ENCODE data around the gene ELAVL1. TPM values are rescaled to one million over a fixed set of nuclear protein-coding genes. Genes with fewer than 3 reads are reported as not detected.

ELAVL1 gene
- total RNA-seq, 2 experiments from 2014 or later: 65.4 to 168 TPM

- Histone ChIP-seq H3K4me3 (ENCODE audit: low read depth, low read length, poor library complexity, severe bottlenecking) (no peak overlapping the region), H3K4me2 (ENCODE audit: low read length) (no peak overlapping the region), H3K36me3 (ENCODE audit: insufficient read depth, low read length) (peaks cover 50% of the 10 kb centered on the region), H3K27ac (ENCODE audit: low read depth, low read length, poor library complexity, severe bottlenecking) (no peak overlapping the region), H2AFZ (ENCODE audit: low read length) (no peak overlapping the region), H3K9me3 (ENCODE audit: low read length) (no peaks in the 10 kb centered on the region), H3K9me2 (ENCODE audit: insufficient read depth, low read length) (no peaks in the 10 kb centered on the region), H4K20me1 (ENCODE audit: insufficient read depth, low read length) (peaks cover 36% of the 10 kb centered on the region), H3K4me1 (ENCODE audit: insufficient read depth, low read length, poor library complexity, severe bottlenecking) (peaks cover 30% of the 10 kb centered on the region), H3K79me2 (ENCODE audit: insufficient read depth, low read depth, low read length) (peaks cover 96% of the 10 kb centered on the region)
- BruUV-seq (replicated peaks): no TSS peak
- TF ChIP-seq CTCF (conservative IDR thresholded peaks at IDR 0.05; ENCODE audit: low read length) (no peak), EZH2phosphoT487 (IDR thresholded peaks at IDR 0.05; ENCODE audit: borderline replicate concordance, low read depth, low read length) (no peak)
- no peak for DNase-seq (ENCODE audit: low spot score)
- ChIA-PET POLR2A (no interaction called here), CTCF (ENCODE audit: unreplicated experiment) (no interaction called here)
- intact Hi-C loops (cut with micrococcal nuclease; ENCODE audit: unreplicated experiment): no loop called here
Observed at GRCh38 chr19:8000298-8001038, 5.0 kb downstream of the ELAVL1 start.

GRCh38 chr19:7999376-7999775, 6.1 kb downstream of the ELAVL1 start:
- Histone ChIP-seq H3K9me2 (ENCODE audit: insufficient read depth, low read length) (no peaks in the 10 kb centered on the region), H3K36me3 (ENCODE audit: insufficient read depth, low read length) (peaks cover 50% of the 10 kb centered on the region), H3K27ac (ENCODE audit: low read depth, low read length, poor library complexity, severe bottlenecking) (no peak overlapping the region), H3K4me2 (ENCODE audit: low read length) (no peak overlapping the region), H3K79me2 (ENCODE audit: insufficient read depth, low read depth, low read length) (peaks cover 100% of the 10 kb centered on the region), H3K4me3 (ENCODE audit: low read depth, low read length, poor library complexity, severe bottlenecking) (no peak overlapping the region), H3K4me1 (ENCODE audit: insufficient read depth, low read length, poor library complexity, severe bottlenecking) (peaks cover 40% of the 10 kb centered on the region), H3K9me3 (ENCODE audit: low read length) (no peaks in the 10 kb centered on the region), H2AFZ (ENCODE audit: low read length) (no peak overlapping the region), H4K20me1 (ENCODE audit: insufficient read depth, low read length) (peaks cover 44% of the 10 kb centered on the region)
- CTCF ChIA-PET (ENCODE audit: unreplicated experiment): no interaction called here
- no TSS peak for BruUV-seq (replicated peaks)
- TF ChIP-seq EZH2phosphoT487 (IDR thresholded peaks at IDR 0.05; ENCODE audit: borderline replicate concordance, low read depth, low read length) (no peak), CTCF (conservative IDR thresholded peaks at IDR 0.05; ENCODE audit: low read length) (no peak)
- intact Hi-C loops (cut with micrococcal nuclease; ENCODE audit: unreplicated experiment): no loop called here
- no peak for DNase-seq (ENCODE audit: low spot score)
- POLR2A ChIA-PET: no interaction called here

- peaks cover 49% of the 10 kb centered on the region for H4K20me1 ChIP-seq (ENCODE audit: insufficient read depth, low read length)
- H2AFZ ChIP-seq (ENCODE audit: low read length): no peak overlapping the region
- H3K79me2 ChIP-seq (ENCODE audit: insufficient read depth, low read depth, low read length): peaks cover 100% of the 10 kb centered on the region
- BruUV-seq (replicated peaks): no TSS peak
- H3K27ac ChIP-seq (ENCODE audit: low read depth, low read length, poor library complexity, severe bottlenecking): no peak overlapping the region
- ChIA-PET POLR2A (no interaction called here), CTCF (ENCODE audit: unreplicated experiment) (no interaction called here)
- H3K9me2 ChIP-seq (ENCODE audit: insufficient read depth, low read length): no peaks in the 10 kb centered on the region
- H3K4me3 ChIP-seq (ENCODE audit: low read depth, low read length, poor library complexity, severe bottlenecking): no peak overlapping the region
- TF ChIP-seq CTCF (conservative IDR thresholded peaks at IDR 0.05; ENCODE audit: low read length): no peak
- TF ChIP-seq EZH2phosphoT487 (IDR thresholded peaks at IDR 0.05; ENCODE audit: borderline replicate concordance, low read depth, low read length): no peak
- H3K4me1 ChIP-seq (ENCODE audit: insufficient read depth, low read length, poor library complexity, severe bottlenecking): peaks cover 36% of the 10 kb centered on the region
- no peak overlapping the region for H3K4me2 ChIP-seq (ENCODE audit: low read length)
- DNase-seq (ENCODE audit: low spot score): no peak
- no peaks in the 10 kb centered on the region for H3K9me3 ChIP-seq (ENCODE audit: low read length)
- H3K36me3 ChIP-seq (ENCODE audit: insufficient read depth, low read length): peaks cover 63% of the 10 kb centered on the region
- intact Hi-C loops (cut with micrococcal nuclease; ENCODE audit: unreplicated experiment): no loop called here
Observed at GRCh38 chr19:7997809-7998480, 7.5 kb downstream of the ELAVL1 start.
